GM19324 (cell line): ENCODE results near the gene CD209.

Experiments
- ATAC-seq: cut with Tn5 transposase; IDR thresholded peaks from one replicate; pipeline ENCODE4 v1.9.1; 2021; ENCODE audit warnings: mild to moderate bottlenecking, moderate library complexity; ENCODE audit not compliant: unreplicated experiment, low FRiP score

Gene CD209

DNA sequence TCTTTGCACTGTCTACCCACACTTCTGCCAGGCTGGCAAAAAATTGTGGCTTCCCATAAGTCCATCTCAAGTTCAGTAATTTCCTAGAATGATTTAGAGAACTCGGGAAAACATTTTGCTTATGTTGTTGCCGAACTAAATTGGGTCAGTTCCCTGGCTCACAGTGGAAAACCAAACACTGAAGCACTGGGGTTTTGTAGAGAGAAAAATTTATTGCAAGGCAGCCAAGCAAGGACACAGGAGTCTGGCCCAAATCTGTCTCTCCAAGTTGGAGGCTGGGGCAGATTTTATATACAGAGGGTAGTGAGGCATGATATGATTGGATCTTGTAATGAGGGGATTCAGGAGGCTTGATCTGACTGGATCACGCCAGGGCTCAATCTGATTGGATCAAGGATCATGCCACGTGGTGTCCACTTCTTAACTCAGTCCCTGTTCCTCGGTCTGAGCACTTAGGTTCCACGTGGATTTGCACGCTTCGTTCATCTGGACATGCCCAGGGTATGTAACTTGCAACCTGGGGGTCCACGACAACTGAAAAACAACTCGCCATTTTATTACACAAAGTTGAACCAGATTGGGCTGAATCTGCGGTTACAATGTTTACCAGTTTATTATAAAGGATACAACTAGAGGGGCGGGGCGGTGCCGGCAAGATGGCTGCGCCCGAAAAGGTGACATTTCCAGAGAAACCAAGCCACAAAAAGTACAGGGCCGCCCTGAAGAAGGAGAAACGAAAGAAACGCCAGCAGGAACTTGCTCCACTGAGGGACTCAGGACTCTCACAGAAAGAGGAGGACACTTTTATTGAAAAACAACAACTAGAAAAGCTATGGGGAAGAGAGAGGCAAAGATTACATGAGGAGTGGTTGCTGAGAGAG is 7.3 kb downstream of the CD209 start:
- no peak for ATAC-seq

DNA sequence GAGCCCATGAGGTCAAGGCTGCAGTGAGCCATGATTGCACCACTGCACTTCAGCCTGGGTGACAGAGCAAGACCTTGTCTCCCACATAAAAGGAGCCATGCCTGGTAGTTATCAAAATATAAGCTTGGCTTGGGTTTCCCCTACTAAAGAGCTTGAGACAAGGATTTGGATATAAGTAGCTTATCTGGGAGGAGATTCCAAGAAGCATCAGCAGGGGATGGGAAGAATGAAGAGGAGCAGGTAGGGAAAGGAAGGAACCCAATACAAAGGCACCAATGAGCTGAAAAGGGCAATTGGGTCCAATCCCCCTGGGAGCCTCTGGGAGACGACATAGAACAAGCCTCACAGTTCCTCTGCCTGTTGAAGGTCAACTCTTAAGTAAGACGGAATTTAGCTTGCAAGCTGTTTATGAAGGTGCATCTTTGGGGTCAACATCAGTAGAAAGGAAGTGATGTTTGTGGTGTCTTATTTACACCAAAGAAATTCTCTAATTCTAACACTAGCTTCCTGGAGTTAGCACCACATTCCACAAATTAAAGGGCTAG is 8.1 kb downstream of the CD209 start:
- no peak for ATAC-seq

DNA sequence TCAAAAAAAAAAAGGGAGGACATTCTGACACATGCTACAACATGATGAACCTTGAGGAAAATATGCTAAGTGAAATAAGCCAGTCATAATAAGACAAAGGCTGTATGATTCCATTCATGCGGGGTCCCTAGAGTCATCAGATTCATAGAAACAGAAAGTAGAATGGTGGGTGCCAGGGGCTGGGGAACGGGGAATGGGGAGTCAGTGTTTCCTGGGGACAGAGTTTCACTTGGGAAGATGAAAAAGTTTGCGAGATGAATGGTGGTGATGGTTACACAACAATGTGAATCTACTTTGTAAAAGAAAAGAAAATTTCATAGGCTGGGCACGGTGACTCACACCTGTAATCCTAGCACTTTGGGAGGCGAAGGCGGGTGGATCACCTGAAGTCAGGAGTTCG is 9.3 kb downstream of the CD209 start:
- ATAC-seq: no peak

GRCh38 chr19:7737215-7737614 is 10.1 kb downstream of the CD209 start:
- ATAC-seq: no peak

GRCh38 chr19:7736148-7736547 is 11.2 kb downstream of the CD209 start:
- ATAC-seq: no peak

- ATAC-seq: no peak
These were observed 12.8 kb downstream of the CD209 start for GRCh38 chr19:7734220-7735203.

DNA sequence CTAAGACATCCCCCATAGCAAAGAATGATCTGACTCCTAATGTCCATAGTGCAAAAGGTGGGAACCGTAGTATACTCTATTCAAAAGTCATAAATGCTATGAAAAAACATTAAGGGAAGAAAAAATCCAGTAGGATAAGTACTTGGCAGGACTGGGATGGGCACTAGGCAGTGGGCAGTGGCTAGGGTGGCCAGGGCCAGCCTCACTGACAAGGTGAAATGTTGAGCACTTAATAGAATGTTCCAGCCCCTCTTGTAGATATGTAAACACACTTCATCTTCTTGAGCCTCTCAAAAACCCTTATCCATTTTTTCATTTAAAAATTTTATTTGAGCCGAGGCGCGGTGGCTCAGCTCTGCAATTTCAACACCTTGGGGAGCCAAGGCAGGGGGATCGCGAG is 14.0 kb downstream of the CD209 start:
- ATAC-seq: no peak

DNA sequence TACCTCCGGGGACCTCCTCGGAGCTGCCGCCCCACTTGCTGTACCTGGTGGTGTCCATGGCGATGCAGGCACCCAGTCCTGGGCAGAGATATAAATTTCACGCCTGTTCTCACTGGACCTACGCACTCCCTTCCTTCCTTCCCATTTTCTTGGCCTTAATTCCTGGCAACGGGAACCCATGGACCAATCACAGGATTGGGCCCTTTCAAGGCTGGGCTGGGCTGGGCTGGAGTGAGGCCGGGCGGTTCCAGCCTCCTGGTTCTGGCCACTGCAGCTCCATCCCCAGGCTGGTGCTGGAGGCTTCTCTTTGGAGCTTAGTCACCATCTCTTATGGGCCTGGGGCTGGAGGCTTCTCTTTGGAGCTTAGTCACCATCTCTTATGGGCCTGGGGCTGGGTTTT is 15.3 kb downstream of the CD209 start, which contains the start of gene CLEC4G:
TSS of gene CLEC4G (minus strand) at position 66 of the 400 bp plus-strand sequence. CDS start at position 58, 8 bp downstream.
- ATAC-seq: no peak

GRCh38 chr19:7731615-7732014 is 15.7 kb downstream of the CD209 start:
- ATAC-seq: no peak

DNA sequence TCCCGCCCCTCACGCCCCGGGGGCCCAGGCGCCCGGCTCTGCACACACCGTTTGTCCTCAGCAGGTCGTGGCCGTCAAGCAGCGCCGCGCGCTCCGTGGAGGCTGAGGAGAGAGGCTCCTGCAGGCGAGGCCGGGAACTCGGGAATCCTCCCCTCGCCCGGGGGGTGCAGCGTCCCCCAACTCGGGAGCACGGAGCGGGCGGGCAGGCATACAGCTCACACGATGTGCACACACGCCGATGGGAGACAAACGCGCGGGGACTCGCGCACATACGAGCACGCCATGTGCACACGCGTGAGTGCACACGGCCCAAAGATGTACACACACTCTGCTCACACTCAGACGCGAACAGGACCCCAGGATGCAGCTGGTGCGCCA is 16.1 kb downstream of the CD209 start:
- no peak for ATAC-seq

DNA sequence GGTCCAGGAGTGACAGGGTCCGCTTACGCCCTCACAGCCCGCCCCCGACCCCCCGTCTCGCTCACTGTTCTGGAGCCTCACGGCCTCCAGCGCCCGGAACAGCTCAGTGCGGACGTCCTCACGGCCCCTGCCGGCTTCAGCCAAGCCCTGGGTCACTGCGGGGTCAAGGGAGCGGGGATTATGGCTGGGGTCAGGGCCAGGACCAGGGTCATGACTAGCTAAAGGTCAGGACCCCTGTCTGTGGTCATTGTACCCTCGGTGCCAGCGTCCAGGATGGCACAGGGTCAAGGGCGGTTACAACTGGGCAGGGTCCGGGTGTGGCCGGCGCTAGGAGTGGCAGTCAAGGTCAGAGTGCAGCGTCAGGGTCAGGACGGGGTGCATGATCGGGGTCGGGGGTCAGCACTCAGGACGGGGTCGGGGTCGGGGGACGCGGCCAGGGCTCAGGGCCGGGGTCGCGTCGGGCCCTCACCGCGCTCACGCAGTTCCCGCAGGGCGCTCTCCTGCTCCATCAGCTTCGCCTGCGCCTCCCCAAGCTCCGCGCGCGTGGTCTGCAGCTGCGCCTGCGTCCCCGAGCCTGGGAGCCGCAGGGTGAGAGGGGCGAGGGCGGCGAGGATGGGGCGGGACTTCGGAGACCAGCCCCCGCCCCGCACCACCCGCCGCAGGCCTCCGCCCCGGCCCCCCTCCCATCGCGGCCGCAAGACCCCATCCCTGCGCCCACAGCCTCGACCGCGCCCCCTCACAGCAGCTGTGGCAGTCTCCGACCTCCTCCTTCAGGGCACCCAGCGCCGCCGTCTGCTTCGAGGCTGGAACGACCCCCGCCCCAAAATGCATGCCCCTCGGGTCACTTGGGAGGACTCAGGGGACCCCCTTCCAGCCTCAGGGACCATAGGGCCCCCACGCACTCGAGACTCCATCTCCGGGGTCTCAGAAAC is 16.8 kb downstream of the CD209 start:
- no peak for ATAC-seq

DNA sequence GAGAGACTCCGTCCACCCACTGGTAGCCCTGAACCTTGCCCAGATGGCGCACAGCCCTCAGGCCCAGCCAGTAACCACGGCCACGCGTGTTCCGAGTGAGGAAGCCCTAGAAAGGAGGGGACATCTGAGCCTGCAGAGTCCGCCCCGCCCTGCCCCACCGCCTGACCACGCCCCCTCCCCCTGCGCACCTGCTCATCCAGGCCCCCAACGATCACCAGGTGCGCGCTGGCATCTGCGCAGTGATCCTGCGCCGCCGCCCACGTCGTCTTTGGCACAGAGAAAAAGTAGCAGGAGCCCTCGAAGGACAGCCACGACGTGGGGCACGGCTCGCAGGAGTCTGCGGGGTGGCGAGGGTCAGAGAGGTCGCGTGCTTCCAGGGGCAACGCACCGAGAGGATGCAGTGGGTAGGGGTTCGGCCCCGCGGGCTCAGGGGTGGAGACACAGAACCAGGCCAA is 17.5 kb downstream of the CD209 start:
- no peak for ATAC-seq

- no peak for ATAC-seq
These were observed 18.1 kb downstream of the CD209 start for GRCh38 chr19:7729211-7729610.

DNA sequence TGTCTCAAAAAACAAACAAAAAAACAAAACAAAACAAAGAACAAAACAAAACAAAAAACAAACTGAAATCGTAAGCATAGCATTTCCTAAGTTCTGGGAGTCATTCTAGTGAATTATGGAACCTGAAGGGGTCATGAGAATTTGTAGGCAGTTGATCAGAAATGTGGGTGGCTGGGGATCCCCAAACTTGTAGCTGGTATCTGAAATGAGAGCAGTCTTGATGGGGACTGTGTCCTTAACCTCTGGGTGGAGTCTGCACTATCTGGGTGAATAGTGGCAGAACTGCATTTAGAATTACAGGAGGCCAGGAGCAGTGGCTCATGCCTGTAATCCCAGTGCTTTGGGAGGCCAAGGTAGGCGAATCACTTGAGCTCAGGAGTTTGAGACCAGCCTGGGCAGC is 21.5 kb downstream of the CD209 start:
- ATAC-seq: no peak

GRCh38 chr19:7722231-7722651 is 25.1 kb downstream of the CD209 start:
- ATAC-seq: no peak

DNA sequence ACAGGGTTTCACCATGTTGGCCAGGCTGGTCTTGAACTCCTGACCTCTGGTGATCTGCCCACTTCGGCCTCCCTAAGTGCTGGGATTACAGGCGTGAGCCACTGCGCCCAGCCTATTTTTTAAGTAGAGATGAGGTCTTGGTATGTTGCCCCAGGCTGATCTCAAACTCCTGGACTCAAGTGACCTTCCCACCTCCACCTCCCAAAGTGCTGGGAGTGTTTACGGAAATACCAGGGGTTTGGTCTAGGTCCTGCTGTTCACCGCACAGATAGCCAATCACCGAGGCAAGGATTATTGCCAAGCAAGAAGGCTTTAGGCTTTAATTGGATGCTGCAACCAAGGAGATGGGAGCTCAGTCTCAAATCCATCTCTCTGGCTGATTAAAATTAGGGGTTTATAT is 27.0 kb downstream of the CD209 start:
- no peak for ATAC-seq

DNA sequence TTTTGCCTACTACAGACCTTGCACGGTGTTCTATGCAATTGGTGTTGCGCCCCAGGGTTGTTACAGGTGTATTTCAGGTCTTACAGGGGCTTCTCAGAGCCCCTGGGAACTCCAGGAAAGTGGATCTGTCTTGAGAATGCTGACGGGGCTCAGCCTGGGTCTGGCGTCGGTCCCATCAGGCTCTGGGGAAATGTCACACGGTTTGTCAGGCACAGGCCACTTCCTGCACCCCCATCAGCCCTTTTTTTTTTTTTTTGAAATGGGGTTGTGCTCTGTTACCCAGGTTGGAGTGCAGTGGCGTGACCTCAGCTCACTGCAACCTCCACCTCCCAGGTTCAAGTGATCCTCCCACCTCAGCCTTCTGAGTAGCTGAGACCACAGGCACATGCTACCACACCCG is 28.7 kb downstream of the CD209 start:
- ATAC-seq: no peak

DNA sequence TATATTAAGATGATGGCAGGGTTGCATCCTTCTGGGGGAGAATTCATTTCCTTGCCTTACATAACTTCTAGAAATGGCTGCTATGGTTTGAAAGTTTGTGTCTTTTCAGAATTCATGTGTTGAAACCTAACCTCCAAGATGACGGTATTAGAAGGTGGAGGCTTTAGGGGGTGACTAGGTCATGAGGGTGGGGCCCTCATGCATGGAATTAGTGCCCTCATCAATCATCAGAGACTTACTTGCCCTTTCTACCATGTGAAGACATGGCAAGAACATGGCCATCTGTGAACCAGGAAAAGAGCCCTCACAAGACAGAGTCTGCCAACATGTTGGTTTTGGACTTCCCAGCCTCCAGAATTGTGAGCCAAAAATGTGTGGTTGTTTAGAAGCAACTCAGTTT is 30.6 kb downstream of the CD209 start:
- no peak for ATAC-seq

- ATAC-seq: no peak
These were observed 31.7 kb downstream of the CD209 start for GRCh38 chr19:7715671-7716070.

- no peak for ATAC-seq
These were observed 36.7 kb downstream of the CD209 start for GRCh38 chr19:7710616-7711015.
